Ovary (tissue), 3 donors: ENCODE measurements around the gene FUCA1.

ENCODE experiments used
- EP300 ChIP-seq: sonication (generic); formaldehyde crosslinking; IDR thresholded peaks from one replicate; pipeline ENCODE4 v1.6.1; 2017; ENCODE audit warnings: antibody characterized with exemption
- POLR2A ChIP-seq: fragments of 450-650 bp; IDR thresholded peaks from one replicate; pipeline ENCODE4 v1.6.1; 2017; ENCODE audit warnings: antibody characterized with exemption, mild to moderate bottlenecking, moderate library complexity
- TF ChIP-seq, protein P1 (sequence below), 3 donors: fragments of 450-650 bp in 2 of 3; fragments of 200-600 bp in 1 of 3; IDR thresholded peaks; one replicate each; pipeline versions ENCODE4 v1.5.1 to v1.8.0; 2016 to 2022; ENCODE audit warnings: antibody characterized with exemption in 3 of 3, mild to moderate bottlenecking in 1 of 3
- donor health status: DM: no; HTN: no; CAD: no.

DNA sequence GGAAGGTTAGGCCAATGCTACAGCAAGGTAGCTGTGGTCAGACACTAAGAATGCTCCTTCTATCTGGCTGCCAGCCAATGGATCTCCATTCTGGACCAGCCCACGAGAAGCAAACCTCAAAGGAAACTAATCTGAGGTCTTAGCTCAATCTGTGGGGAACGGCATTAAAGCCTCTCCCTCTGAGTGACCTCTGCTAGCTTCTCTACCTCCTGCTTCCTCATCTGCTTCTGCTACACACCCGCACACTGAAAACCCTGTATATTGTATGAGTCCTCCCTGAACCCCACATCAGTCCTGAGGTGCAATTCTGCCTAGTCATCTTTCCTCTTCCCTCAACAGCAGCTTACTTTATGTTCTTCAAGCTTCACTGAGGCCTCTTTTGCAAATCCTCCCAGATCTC, 60.6 kb downstream of the FUCA1 start:
- TF ChIP-seq POLR2A (no peak), EP300 (no peak)
- TF ChIP-seq, protein P1, sequence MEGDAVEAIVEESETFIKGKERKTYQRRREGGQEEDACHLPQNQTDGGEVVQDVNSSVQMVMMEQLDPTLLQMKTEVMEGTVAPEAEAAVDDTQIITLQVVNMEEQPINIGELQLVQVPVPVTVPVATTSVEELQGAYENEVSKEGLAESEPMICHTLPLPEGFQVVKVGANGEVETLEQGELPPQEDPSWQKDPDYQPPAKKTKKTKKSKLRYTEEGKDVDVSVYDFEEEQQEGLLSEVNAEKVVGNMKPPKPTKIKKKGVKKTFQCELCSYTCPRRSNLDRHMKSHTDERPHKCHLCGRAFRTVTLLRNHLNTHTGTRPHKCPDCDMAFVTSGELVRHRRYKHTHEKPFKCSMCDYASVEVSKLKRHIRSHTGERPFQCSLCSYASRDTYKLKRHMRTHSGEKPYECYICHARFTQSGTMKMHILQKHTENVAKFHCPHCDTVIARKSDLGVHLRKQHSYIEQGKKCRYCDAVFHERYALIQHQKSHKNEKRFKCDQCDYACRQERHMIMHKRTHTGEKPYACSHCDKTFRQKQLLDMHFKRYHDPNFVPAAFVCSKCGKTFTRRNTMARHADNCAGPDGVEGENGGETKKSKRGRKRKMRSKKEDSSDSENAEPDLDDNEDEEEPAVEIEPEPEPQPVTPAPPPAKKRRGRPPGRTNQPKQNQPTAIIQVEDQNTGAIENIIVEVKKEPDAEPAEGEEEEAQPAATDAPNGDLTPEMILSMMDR (IDR thresholded peaks at IDR 0.05), result no peak
